Loucy (cell line): ENCODE measurements around the gene DNAJC17.

Source experiments
- H2AFZ ChIP-seq: fragments of 200-600 bp; sonication (generic); 2 replicates; pipeline ENCODE4 v1.6.0; 2016; ENCODE audit warnings: antibody characterized with exemption, mild to moderate bottlenecking, low read length, moderate library complexity
- H3F3A ChIP-seq: fragments of 200-600 bp; 2 replicates; pipeline ENCODE4 v1.6.0; 2016; ENCODE audit warnings: antibody characterized with exemption, low read depth, mild to moderate bottlenecking
- H3K27me3 ChIP-seq: fragments of 200-600 bp; sonication (generic); 2 replicates; pipeline ENCODE4 v1.6.1; 2014; ENCODE audit warnings: low read length, mild to moderate bottlenecking; ENCODE audit not compliant: insufficient read depth, poor library complexity, severe bottlenecking
- H3K36me3 ChIP-seq: fragments of 200-600 bp; sonication (generic); 2 replicates; pipeline ENCODE4 v1.6.1; 2016; ENCODE audit warnings: low read length; ENCODE audit not compliant: insufficient read depth
- H3K4me1 ChIP-seq: fragments of 200-600 bp; sonication (generic); 2 replicates; pipeline ENCODE4 v1.5.1; 2014; ENCODE audit warnings: low read length, mild to moderate bottlenecking; ENCODE audit not compliant: insufficient read depth, poor library complexity, severe bottlenecking
- H3K4me2 ChIP-seq: fragments of 200-600 bp; sonication (generic); 2 replicates; pipeline ENCODE4 v1.6.0; 2014; ENCODE audit warnings: antibody characterized with exemption, low read length, low read depth, mild to moderate bottlenecking; ENCODE audit not compliant: poor library complexity, severe bottlenecking
- H3K4me3 ChIP-seq: fragments of 200-600 bp; sonication (generic); 2 replicates; pipeline ENCODE4 v1.5.1; 2014; ENCODE audit warnings: low read length, mild to moderate bottlenecking, mixed read lengths; ENCODE audit not compliant: poor library complexity, severe bottlenecking
- H3K79me2 ChIP-seq: fragments of 200-600 bp; sonication (generic); 2 replicates; pipeline ENCODE4 v1.6.1; 2014; ENCODE audit warnings: low read length; ENCODE audit not compliant: insufficient read depth
- H3K9ac ChIP-seq: fragments of 200-600 bp; sonication (generic); 2 replicates; pipeline ENCODE4 v1.6.0; 2014; ENCODE audit warnings: mild to moderate bottlenecking, low read depth, low read length, moderate library complexity; ENCODE audit not compliant: poor library complexity, severe bottlenecking
- H3K9me2 ChIP-seq: fragments of 200-600 bp; sonication (generic); replicated peaks from 2 replicates; pipeline ENCODE4 v1.6.1; 2016; ENCODE audit warnings: low read depth, low read length, mixed read lengths
- H3K9me3 ChIP-seq: fragments of 200-600 bp; sonication (generic); 2 replicates; pipeline ENCODE4 v1.6.1; 2014; ENCODE audit warnings: mild to moderate bottlenecking, antibody characterized with exemption, low read length, low read depth; ENCODE audit not compliant: insufficient read depth
- H4K20me1 ChIP-seq: fragments of 200-600 bp; sonication (generic); 2 replicates; pipeline ENCODE4 v1.6.0; 2014; ENCODE audit warnings: antibody characterized with exemption, low read length, mild to moderate bottlenecking; ENCODE audit not compliant: insufficient read depth, poor library complexity, severe bottlenecking
- EZH2phosphoT487 ChIP-seq: fragments of 200-600 bp; IDR thresholded peaks from 2 replicates; pipeline ENCODE4 v1.6.1; 2018; ENCODE audit warnings: antibody characterized with exemption, mild to moderate bottlenecking, moderate library complexity, borderline replicate concordance
- TF ChIP-seq, protein P1 (sequence below): fragments of 200-600 bp; sonication (generic); conservative IDR thresholded peaks from 2 replicates; pipeline ENCODE4 v1.5.1; 2014; ENCODE audit warnings: mild to moderate bottlenecking, antibody characterized with exemption, low read length

The DNAJC17 gene

DNA sequence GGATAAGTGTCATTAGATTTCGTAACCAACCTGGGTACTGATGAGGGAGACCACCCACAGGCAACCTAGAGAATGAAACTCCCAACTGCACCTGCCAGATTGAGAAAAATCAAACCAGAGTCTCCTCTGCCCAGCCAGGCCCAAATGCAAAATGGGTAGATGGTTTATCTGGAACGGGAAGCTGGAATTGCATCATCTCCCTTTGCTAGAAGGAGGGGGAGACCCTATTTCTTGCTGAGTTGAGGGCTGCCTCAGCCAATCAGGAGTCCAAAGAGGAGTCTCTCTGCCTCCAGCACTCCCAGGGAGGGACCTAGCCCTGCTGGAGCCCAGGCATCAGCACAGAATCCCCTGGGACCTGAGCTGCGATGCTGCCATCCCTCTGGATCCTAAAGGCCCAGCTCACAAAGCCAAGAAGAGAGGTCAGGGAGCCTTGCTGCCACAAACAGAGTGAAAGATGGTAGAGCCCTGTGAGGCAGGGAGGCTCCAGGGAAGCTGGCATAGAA, 60.3 kb downstream of the DNAJC17 start:
- H3K4me2 ChIP-seq, result no peak overlapping the region
- peaks cover 7% of the 10 kb centered on the region; the same call in 1 of the 2 replicates for H3K79me2 ChIP-seq
- H2AFZ ChIP-seq, result no peak overlapping the region
- H3K9me3 ChIP-seq, result no peaks in the 10 kb centered on the region
- no peaks in the 10 kb centered on the region for H3K27me3 ChIP-seq
- no peaks in the 10 kb centered on the region for H4K20me1 ChIP-seq
- peaks cover 35% of the 10 kb centered on the region; the same call in 1 of the 2 replicates for H3K36me3 ChIP-seq
- TF ChIP-seq, protein P1, sequence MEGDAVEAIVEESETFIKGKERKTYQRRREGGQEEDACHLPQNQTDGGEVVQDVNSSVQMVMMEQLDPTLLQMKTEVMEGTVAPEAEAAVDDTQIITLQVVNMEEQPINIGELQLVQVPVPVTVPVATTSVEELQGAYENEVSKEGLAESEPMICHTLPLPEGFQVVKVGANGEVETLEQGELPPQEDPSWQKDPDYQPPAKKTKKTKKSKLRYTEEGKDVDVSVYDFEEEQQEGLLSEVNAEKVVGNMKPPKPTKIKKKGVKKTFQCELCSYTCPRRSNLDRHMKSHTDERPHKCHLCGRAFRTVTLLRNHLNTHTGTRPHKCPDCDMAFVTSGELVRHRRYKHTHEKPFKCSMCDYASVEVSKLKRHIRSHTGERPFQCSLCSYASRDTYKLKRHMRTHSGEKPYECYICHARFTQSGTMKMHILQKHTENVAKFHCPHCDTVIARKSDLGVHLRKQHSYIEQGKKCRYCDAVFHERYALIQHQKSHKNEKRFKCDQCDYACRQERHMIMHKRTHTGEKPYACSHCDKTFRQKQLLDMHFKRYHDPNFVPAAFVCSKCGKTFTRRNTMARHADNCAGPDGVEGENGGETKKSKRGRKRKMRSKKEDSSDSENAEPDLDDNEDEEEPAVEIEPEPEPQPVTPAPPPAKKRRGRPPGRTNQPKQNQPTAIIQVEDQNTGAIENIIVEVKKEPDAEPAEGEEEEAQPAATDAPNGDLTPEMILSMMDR, result no peak
- TF ChIP-seq EZH2phosphoT487, result no peak
- H3K4me1 ChIP-seq, result peaks cover under 1% of the 10 kb centered on the region
- no peak overlapping the region for H3K4me3 ChIP-seq
- no peak overlapping the region for H3K9ac ChIP-seq
- H3K9me2 ChIP-seq, result no peaks in the 10 kb centered on the region
- H3F3A ChIP-seq, result no peaks in the 10 kb centered on the region

DNA sequence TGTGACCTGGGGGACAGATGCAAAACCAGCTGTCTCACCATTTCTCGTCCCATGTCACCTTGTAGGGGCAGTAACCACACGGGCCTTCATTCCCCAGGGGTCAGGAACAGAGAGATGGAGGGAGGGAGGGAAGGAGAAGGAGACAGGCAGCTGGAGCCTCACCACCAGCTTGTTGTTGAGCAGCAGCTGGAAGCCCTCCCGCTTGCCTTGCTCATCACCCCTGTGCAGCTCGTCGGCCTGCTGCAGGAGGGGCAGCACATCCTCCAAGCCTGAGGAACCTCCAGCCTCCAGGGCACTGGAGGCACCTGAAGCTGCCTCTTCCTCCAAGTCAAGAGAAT, 62.5 kb downstream of the DNAJC17 start:
- Histone ChIP-seq H3K4me2 (no peak overlapping the region), H3F3A (0 out of 2 replicates have a peak, but pooled peaks cover 3% of the 10 kb centered on the region), H3K27me3 (no peaks in the 10 kb centered on the region), H3K9ac (no peak overlapping the region), H3K36me3 (peaks cover 33% of the 10 kb centered on the region; the same call in 1 of the 2 replicates), H4K20me1 (no peaks in the 10 kb centered on the region), H3K9me2 (no peaks in the 10 kb centered on the region), H3K79me2 (no peaks in the 10 kb centered on the region), H2AFZ (no peak overlapping the region), H3K4me1 (no peaks in the 10 kb centered on the region), H3K4me3 (no peak overlapping the region), H3K9me3 (no peaks in the 10 kb centered on the region)
- no peak for TF ChIP-seq EZH2phosphoT487
- TF ChIP-seq, protein P1, result no peak; the same call in 1 of the 2 replicates

DNA sequence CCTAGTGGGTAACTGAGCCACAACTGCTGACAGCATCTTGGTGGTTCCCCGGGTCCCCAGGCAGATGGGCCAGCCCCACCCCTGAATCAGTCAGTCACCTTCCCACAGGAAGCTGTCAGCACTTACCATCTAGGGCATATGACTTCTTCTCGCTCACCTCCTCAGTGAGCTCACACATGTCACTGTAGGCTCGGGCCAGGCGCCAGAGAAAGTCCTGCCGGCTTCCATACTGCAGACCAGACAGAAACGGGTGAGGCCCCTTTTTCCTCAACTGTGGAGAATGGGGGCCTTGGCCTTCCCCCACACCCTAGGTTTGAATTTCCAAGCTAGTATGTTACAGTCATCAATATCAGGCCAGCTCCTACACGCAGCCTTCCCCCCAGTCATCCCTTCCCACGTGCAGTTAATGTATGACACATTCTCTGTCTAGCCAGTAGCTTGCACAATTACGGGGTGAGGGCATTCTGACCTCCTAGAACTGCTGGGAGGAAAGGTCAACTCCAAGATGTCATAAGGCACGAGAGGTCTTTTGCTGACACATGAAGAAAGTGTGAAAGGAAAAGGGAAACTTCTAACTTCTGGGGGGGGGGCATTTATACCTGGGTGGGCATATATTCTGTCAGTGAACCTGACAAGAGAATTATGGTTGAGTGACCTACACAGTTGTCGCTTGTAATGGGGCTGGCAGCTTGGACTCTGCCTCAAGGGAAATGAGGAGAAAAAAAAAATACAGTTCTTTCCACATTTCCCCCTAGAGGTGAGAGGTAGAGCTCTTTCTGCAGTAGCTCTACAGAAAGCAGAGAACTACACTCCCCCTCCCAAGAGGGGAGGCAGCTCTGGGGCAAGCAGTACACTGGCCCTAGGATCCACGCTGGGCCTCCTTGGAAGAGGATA, 63.1 kb downstream of the DNAJC17 start:
- no peaks in the 10 kb centered on the region for H3K4me1 ChIP-seq
- H3K9me3 ChIP-seq, result no peaks in the 10 kb centered on the region
- H3K9ac ChIP-seq, result no peak overlapping the region
- no peak overlapping the region for H2AFZ ChIP-seq
- H3K27me3 ChIP-seq, result no peaks in the 10 kb centered on the region
- 0 out of 2 replicates have a peak, but pooled peaks cover 3% of the 10 kb centered on the region for H3F3A ChIP-seq
- no peaks in the 10 kb centered on the region for H4K20me1 ChIP-seq
- H3K4me2 ChIP-seq, result no peak overlapping the region
- TF ChIP-seq, protein P1, result no peak; the same call in 1 of the 2 replicates
- TF ChIP-seq EZH2phosphoT487, result no peak
- H3K9me2 ChIP-seq, result no peaks in the 10 kb centered on the region
- H3K79me2 ChIP-seq, result no peaks in the 10 kb centered on the region
- H3K4me3 ChIP-seq, result no peak overlapping the region
- peaks cover 39% of the 10 kb centered on the region; the same call in 1 of the 2 replicates for H3K36me3 ChIP-seq
